SK-N-SH treated with all-trans-retinoic acid at 6 μM for 48 hours (cell line): ENCODE measurements around the gene DOLK.

Experiments used
- ATAC-seq: fragments of 200-7000 bp; cut with Tn5 transposase; 3 replicates; pipeline ENCODE4 v1.9.1; 2020; ENCODE audit warnings: mild to moderate bottlenecking, moderate library complexity
- ARNTL ChIP-seq: fragments of 450-650 bp; formaldehyde crosslinking; IDR thresholded peaks from 2 replicates; pipeline ENCODE4 v1.5.0; 2020; ENCODE audit warnings: low read depth, mild to moderate bottlenecking, moderate library complexity, borderline replicate concordance
- CSDC2 ChIP-seq: fragments of 250-450 bp; sonication (Bioruptor Pico); IDR thresholded peaks from 2 replicates; pipeline ENCODE4 v1.5.0; 2020; ENCODE audit warnings: mild to moderate bottlenecking, moderate library complexity
- ESRRG ChIP-seq: fragments of 250-450 bp; sonication (Bioruptor Pico); IDR thresholded peaks from 2 replicates; pipeline ENCODE4 v1.6.1; 2021; ENCODE audit warnings: mild to moderate bottlenecking
- GLIS3 ChIP-seq: fragments of 250-450 bp; sonication (Bioruptor Pico); IDR thresholded peaks from 2 replicates; pipeline ENCODE4 v1.5.0; 2020; ENCODE audit warnings: mild to moderate bottlenecking, moderate library complexity
- ISL1 ChIP-seq: fragments of 250-450 bp; sonication (Bioruptor Pico); IDR thresholded peaks from 2 replicates; pipeline ENCODE4 v2.1.2; 2022; ENCODE audit warnings: mild to moderate bottlenecking, moderate library complexity
- OSR1 ChIP-seq: fragments of 250-450 bp; sonication (Bioruptor Pico); IDR thresholded peaks from 2 replicates; pipeline ENCODE4 v1.8.0; 2022; ENCODE audit warnings: moderate library complexity, mild to moderate bottlenecking, inconsistent platforms
- PATZ1 ChIP-seq: fragments of 250-450 bp; sonication (Bioruptor Pico); IDR thresholded peaks from 2 replicates; pipeline ENCODE4 v1.8.0; 2020; ENCODE audit warnings: mild to moderate bottlenecking, moderate library complexity, borderline replicate concordance
- POU6F1 ChIP-seq: fragments of 250-450 bp; sonication (Bioruptor Pico); IDR thresholded peaks from 2 replicates; pipeline ENCODE4 v1.8.0; 2021; ENCODE audit warnings: low read depth, mild to moderate bottlenecking, moderate library complexity, borderline replicate concordance
- PPARA ChIP-seq: fragments of 250-450 bp; sonication (Bioruptor Pico); IDR thresholded peaks from 2 replicates; pipeline ENCODE4 v1.5.0; 2020; ENCODE audit warnings: mild to moderate bottlenecking, borderline replicate concordance
- SNAI2 ChIP-seq: fragments of 250-450 bp; sonication (Bioruptor Pico); IDR thresholded peaks from 2 replicates; pipeline ENCODE4 v1.5.0; 2020; ENCODE audit warnings: mild to moderate bottlenecking, moderate library complexity
- TCF4 ChIP-seq: fragments of 250-450 bp; sonication (Bioruptor Pico); IDR thresholded peaks from 2 replicates; pipeline ENCODE4 v1.8.0; 2021; ENCODE audit warnings: mild to moderate bottlenecking, moderate library complexity, borderline replicate concordance
- TOX ChIP-seq: fragments of 250-450 bp; sonication (Bioruptor Pico); IDR thresholded peaks from 2 replicates; pipeline ENCODE4 v1.8.0; 2021; ENCODE audit warnings: mild to moderate bottlenecking, moderate library complexity, borderline replicate concordance
- TSHZ2 ChIP-seq: fragments of 250-450 bp; sonication (Bioruptor Pico); IDR thresholded peaks from 2 replicates; pipeline ENCODE4 v1.5.0; 2020; ENCODE audit warnings: mild to moderate bottlenecking, moderate library complexity
- ZFP30 ChIP-seq: fragments of 450-650 bp; formaldehyde crosslinking; IDR thresholded peaks from 2 replicates; pipeline ENCODE4 v1.5.0; 2022; ENCODE audit warnings: mild to moderate bottlenecking, moderate library complexity
- ZNF565 ChIP-seq: fragments of 450-650 bp; formaldehyde crosslinking; conservative IDR thresholded peaks from 2 replicates; pipeline ENCODE4 v1.5.0; 2020; ENCODE audit warnings: low read depth, mild to moderate bottlenecking, moderate library complexity
- ZNF70 ChIP-seq: fragments of 450-650 bp; formaldehyde crosslinking; IDR thresholded peaks from 2 replicates; pipeline ENCODE4 v1.5.0; 2020; ENCODE audit warnings: mild to moderate bottlenecking, moderate library complexity
- ZNF8 ChIP-seq: fragments of 450-650 bp; formaldehyde crosslinking; IDR thresholded peaks from 2 replicates; pipeline ENCODE4 v1.5.0; 2020; ENCODE audit warnings: mild to moderate bottlenecking, moderate library complexity
- TF ChIP-seq, protein P1 (sequence below): fragments of 250-450 bp; sonication (Bioruptor Pico); IDR thresholded peaks from 2 replicates; pipeline ENCODE4 v1.5.1; 2020; ENCODE audit warnings: low read depth, mild to moderate bottlenecking, moderate library complexity
- TF ChIP-seq, protein P2 (sequence below): fragments of 250-450 bp; sonication (Bioruptor Pico); IDR thresholded peaks from 2 replicates; pipeline ENCODE4 v1.5.1; 2021; ENCODE audit warnings: mild to moderate bottlenecking, moderate library complexity

Gene DOLK

GRCh38 chr9:128901822-128902221 lies 45.6 kb downstream of the DOLK start (continued):
- TF ChIP-seq SNAI2 (CRISPR knock-in tag), result no peak
- TF ChIP-seq CSDC2 (CRISPR knock-in tag), result no peak
- TF ChIP-seq POU6F1 (CRISPR knock-in tag), result no peak
- no peak for TF ChIP-seq OSR1 (CRISPR knock-in tag)
- no peak for TF ChIP-seq PPARA
- TF ChIP-seq ESRRG, result no peak
- TF ChIP-seq, all 23 proteins: peak for 0

- ATAC-seq, result no peak
Measured at GRCh38 chr9:128901379-128901778, 46.0 kb downstream of the DOLK start.

GRCh38 chr9:128899566-128900322 lies 47.7 kb downstream of the DOLK start:
- ATAC-seq, result peak; percentile 54
- no peak for TF ChIP-seq TCF4 (CRISPR knock-in tag)
- TF ChIP-seq PPARA, result no peak
- no peak for TF ChIP-seq ZNF70 (CRISPR knock-in tag)
- no peak for TF ChIP-seq ZNF565 (CRISPR knock-in tag)
- no peak for TF ChIP-seq PATZ1 (CRISPR knock-in tag)
- TF ChIP-seq, protein P1, sequence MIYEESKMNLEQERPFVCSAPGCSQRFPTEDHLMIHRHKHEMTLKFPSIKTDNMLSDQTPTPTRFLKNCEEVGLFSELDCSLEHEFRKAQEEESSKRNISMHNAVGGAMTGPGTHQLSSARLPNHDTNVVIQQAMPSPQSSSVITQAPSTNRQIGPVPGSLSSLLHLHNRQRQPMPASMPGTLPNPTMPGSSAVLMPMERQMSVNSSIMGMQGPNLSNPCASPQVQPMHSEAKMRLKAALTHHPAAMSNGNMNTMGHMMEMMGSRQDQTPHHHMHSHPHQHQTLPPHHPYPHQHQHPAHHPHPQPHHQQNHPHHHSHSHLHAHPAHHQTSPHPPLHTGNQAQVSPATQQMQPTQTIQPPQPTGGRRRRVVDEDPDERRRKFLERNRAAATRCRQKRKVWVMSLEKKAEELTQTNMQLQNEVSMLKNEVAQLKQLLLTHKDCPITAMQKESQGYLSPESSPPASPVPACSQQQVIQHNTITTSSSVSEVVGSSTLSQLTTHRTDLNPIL (CRISPR knock-in tag), result no peak
- no peak for TF ChIP-seq TSHZ2 (CRISPR knock-in tag)
- no peak for TF ChIP-seq TOX (CRISPR knock-in tag)

More at GRCh38 chr9:128901379-128901778, 46.0 kb downstream of the DOLK start:
- no peak for TF ChIP-seq ESRRG
- TF ChIP-seq, all 23 proteins: peak for 0

GRCh38 chr9:128898845-128899565 lies 48.4 kb downstream of the DOLK start:
- no peak for ATAC-seq
- TF ChIP-seq ZNF8 (no peak), PATZ1 (CRISPR knock-in tag) (no peak), OSR1 (CRISPR knock-in tag) (no peak), PPARA (no peak), GLIS3 (CRISPR knock-in tag) (no peak), POU6F1 (CRISPR knock-in tag) (no peak), TCF4 (CRISPR knock-in tag) (no peak), ZFP30 (CRISPR knock-in tag) (no peak), ARNTL (CRISPR knock-in tag) (no peak), ISL1 (CRISPR knock-in tag) (no peak)
- TF ChIP-seq, protein P2, sequence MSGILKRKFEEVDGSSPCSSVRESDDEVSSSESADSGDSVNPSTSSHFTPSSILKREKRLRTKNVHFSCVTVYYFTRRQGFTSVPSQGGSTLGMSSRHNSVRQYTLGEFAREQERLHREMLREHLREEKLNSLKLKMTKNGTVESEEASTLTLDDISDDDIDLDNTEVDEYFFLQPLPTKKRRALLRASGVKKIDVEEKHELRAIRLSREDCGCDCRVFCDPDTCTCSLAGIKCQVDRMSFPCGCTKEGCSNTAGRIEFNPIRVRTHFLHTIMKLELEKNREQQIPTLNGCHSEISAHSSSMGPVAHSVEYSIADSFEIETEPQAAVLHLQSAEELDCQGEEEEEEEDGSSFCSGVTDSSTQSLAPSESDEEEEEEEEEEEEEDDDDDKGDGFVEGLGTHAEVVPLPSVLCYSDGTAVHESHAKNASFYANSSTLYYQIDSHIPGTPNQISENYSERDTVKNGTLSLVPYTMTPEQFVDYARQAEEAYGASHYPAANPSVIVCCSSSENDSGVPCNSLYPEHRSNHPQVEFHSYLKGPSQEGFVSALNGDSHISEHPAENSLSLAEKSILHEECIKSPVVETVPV (CRISPR knock-in tag), result no peak
